Prostate gland (tissue), 2 donors: ENCODE data around the gene GUCA1A. TPM values are rescaled to one million over a fixed set of nuclear protein-coding genes. Genes with fewer than 3 reads are reported as not detected.

Experiments
- DNase-seq: peaks from one replicate; pipeline ENCODE4 v3.0.0-alpha.2; 2019; ENCODE audit warnings: low spot score
- H3K27ac ChIP-seq, 2 donors: fragments of 200-600 bp; sonication (generic); 2 replicates each; pipeline ENCODE4 v1.5.1; 2017 to 2019
- H3K27me3 ChIP-seq: fragments of 200-600 bp; sonication (generic); replicated peaks from 2 replicates; pipeline ENCODE4 v1.5.1; 2019; ENCODE audit not compliant: insufficient read depth
- H3K36me3 ChIP-seq, 2 donors: fragments of 200-600 bp; sonication (generic); 1 replicate in 1 of 2; 2 replicates in 1 of 2; pipeline versions ENCODE4 v1.5.1 to v1.8.1; 2017 to 2019
- H3K4me1 ChIP-seq: fragments of 200-600 bp; sonication (generic); replicated peaks from 2 replicates; pipeline ENCODE4 v1.5.1; 2019
- H3K4me3 ChIP-seq, 2 donors: fragments of 200-600 bp; sonication (generic); 2 replicates each; pipeline ENCODE4 v1.5.1; 2017 to 2019
- H3K9me3 ChIP-seq: fragments of 200-600 bp; sonication (generic); 2 replicates; pipeline ENCODE4 v1.5.1; 2017
- POLR2A ChIP-seq: fragments of 450-650 bp; IDR thresholded peaks from one replicate; pipeline ENCODE4 v1.6.1; 2016; ENCODE audit warnings: antibody characterized with exemption, mild to moderate bottlenecking
- POLR2AphosphoS5 ChIP-seq: sonication (generic); formaldehyde crosslinking; IDR thresholded peaks from one replicate; pipeline ENCODE4 v1.6.1; 2017; ENCODE audit warnings: antibody characterized with exemption
- WGBS: methylation state at CpG from one replicate; pipeline ENCODE4 v1.1.5; 2018; 5-methylcytosine and 5-hydroxymethylcytosine counted together
- intact Hi-C: fragments of 100-400 bp; cut with DNase I; formaldehyde crosslinking; loops from one replicate; pipeline ENCODE4 v1.14.2; 2022
- total RNA-seq, 2 donors: library from RNA; depleted of rRNA; stranded (reverse); fragments of >200 nt; gene quantifications; one replicate each; pipeline ENCODE4 v1.1.0, GENCODE V29; 2016
- TF ChIP-seq, protein P1 (sequence below), 4 experiments: fragments of 200-600 bp in 2 of 4; fragments of 450-650 bp in 2 of 4; sonication (generic) in 2 of 4; IDR thresholded peaks; 1 replicate in 3 of 4; 2 replicates in 1 of 4; pipeline ENCODE4 v1.5.1; 2016 to 2019; ENCODE audit warnings: antibody characterized with exemption in 4 of 4, mild to moderate bottlenecking in 2 of 4, moderate library complexity in 2 of 4

The GUCA1A gene
- total RNA-seq, 2 donors from 2014 or later, result 2.1 TPM; not detected in 1

- DNase-seq, result no peak
- H3K27me3 ChIP-seq, result no peaks in the 10 kb centered on the region
- H3K4me1 ChIP-seq, result no peaks in the 10 kb centered on the region
- intact Hi-C loops, result no loop called here
- 73% methylated on average over 5 of the region's 5 CpGs for WGBS
- H3K4me3 ChIP-seq, result no peak overlapping the region
- no peaks in the 10 kb centered on the region for H3K36me3 ChIP-seq
- H3K9me3 ChIP-seq, result no peaks in the 10 kb centered on the region
- TF ChIP-seq, protein P1, sequence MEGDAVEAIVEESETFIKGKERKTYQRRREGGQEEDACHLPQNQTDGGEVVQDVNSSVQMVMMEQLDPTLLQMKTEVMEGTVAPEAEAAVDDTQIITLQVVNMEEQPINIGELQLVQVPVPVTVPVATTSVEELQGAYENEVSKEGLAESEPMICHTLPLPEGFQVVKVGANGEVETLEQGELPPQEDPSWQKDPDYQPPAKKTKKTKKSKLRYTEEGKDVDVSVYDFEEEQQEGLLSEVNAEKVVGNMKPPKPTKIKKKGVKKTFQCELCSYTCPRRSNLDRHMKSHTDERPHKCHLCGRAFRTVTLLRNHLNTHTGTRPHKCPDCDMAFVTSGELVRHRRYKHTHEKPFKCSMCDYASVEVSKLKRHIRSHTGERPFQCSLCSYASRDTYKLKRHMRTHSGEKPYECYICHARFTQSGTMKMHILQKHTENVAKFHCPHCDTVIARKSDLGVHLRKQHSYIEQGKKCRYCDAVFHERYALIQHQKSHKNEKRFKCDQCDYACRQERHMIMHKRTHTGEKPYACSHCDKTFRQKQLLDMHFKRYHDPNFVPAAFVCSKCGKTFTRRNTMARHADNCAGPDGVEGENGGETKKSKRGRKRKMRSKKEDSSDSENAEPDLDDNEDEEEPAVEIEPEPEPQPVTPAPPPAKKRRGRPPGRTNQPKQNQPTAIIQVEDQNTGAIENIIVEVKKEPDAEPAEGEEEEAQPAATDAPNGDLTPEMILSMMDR (IDR thresholded peaks at IDR 0.05), result no peak
- no peak for TF ChIP-seq POLR2A
- no peak for TF ChIP-seq POLR2AphosphoS5
- H3K27ac ChIP-seq, result no peak overlapping the region
Observed at GRCh38 chr6:42175860-42176259, 2.7 kb downstream of the GUCA1A start.

GRCh38 chr6:42176981-42177380, 3.8 kb downstream of the GUCA1A start:
- no peak for DNase-seq
- H3K4me3 ChIP-seq, result no peak overlapping the region
- no peaks in the 10 kb centered on the region for H3K9me3 ChIP-seq
- TF ChIP-seq POLR2AphosphoS5 (no peak), POLR2A (no peak)
- TF ChIP-seq, protein P1 (IDR thresholded peaks at IDR 0.05), result no peak
- H3K27ac ChIP-seq, result no peak overlapping the region
- H3K27me3 ChIP-seq, result no peaks in the 10 kb centered on the region
- no peaks in the 10 kb centered on the region for H3K4me1 ChIP-seq
- no peaks in the 10 kb centered on the region for H3K36me3 ChIP-seq
- intact Hi-C loops, result no loop called here

DNA sequence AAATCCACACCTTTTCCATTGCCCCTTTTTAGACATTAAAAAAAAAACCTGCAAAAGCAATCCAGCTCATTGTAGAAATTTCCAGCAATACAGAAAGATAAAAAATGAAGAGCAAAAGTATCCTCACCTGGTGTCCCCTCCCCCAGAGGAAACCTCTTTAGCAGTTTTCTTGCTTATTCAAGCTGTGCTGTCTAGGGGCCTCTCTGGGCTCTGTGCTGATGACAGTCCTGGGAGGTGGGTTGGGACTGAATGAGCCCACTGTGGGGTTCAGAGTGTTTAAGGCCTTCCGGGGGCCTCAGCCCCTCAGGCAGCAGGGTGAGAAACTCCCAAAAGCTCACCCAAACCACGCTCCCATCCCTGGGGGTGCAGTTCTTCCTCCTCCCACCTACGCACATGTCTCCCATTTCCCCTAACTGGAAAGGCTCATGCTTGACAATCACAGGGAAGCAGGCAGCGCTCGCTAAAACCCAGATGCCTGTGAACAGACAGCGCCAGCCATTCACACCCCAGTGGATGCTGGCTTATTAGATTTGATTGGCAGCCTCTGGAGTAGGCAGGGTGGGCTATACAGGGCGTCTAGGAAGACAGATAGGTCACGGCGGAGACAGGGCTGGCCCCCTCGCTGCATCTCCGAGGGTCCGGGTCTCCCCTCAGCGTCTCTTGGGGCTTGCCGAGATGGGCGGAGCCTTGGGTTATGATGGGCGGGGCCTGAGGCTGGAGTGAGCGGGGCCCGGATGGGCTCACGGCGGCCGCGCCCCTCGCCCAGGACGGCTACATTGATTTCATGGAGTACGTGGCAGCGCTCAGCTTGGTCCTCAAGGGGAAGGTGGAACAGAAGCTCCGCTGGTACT, 4.6 kb downstream of the GUCA1A start:
- TF ChIP-seq, protein P1 (IDR thresholded peaks at IDR 0.05), result no peak
- TF ChIP-seq POLR2AphosphoS5 (no peak), POLR2A (no peak)
- no peaks in the 10 kb centered on the region for H3K9me3 ChIP-seq
- H3K4me3 ChIP-seq, result no peak overlapping the region
- H3K36me3 ChIP-seq, result no peaks in the 10 kb centered on the region
- no peaks in the 10 kb centered on the region for H3K4me1 ChIP-seq
- 34% methylated on average over 18 of the region's 27 CpGs for WGBS
- H3K27me3 ChIP-seq, result no peaks in the 10 kb centered on the region
- intact Hi-C loops, result no loop called here
- DNase-seq, result no peak
- H3K27ac ChIP-seq, result no peak overlapping the region

GRCh38 chr6:42179261-42179944, 6.2 kb downstream of the GUCA1A start:
- Histone ChIP-seq H3K4me3 (no peak overlapping the region), H3K27me3 (no peaks in the 10 kb centered on the region), H3K4me1 (no peaks in the 10 kb centered on the region), H3K36me3 (no peaks in the 10 kb centered on the region), H3K27ac (no peak overlapping the region), H3K9me3 (no peaks in the 10 kb centered on the region)
- TF ChIP-seq POLR2AphosphoS5, result no peak
- TF ChIP-seq POLR2A, result no peak
- TF ChIP-seq, protein P1 (IDR thresholded peaks at IDR 0.05), result no peak
- DNase-seq, result no peak
- intact Hi-C loops, result no loop called here
- 91% methylated on average over 20 of the region's 20 CpGs for WGBS

GRCh38 chr6:42179945-42180313, 6.8 kb downstream of the GUCA1A start:
- Histone ChIP-seq H3K27ac (no peak overlapping the region), H3K9me3 (no peaks in the 10 kb centered on the region), H3K4me1 (no peaks in the 10 kb centered on the region), H3K36me3 (no peaks in the 10 kb centered on the region), H3K4me3 (no peak overlapping the region), H3K27me3 (no peaks in the 10 kb centered on the region)
- intact Hi-C loops, result no loop called here
- TF ChIP-seq POLR2A, result no peak
- TF ChIP-seq, protein P1 (IDR thresholded peaks at IDR 0.05), result no peak
- no peak for TF ChIP-seq POLR2AphosphoS5
- DNase-seq, result no peak
- 83% methylated on average over 3 of the region's 3 CpGs for WGBS
